GM18520 (cell line): ENCODE results near the gene DXO.
A peak's percentile ranks its signal among the peaks of the same experiment; 100 is the strongest.
"Not testable (repeated sequence)": the region's sequence is repeated elsewhere in the genome, so short reads cannot be mapped to it uniquely, and the experiment has no call there.

ENCODE experiments used
- ATAC-seq: cut with Tn5 transposase; IDR thresholded peaks from one replicate; pipeline ENCODE4 v1.9.1; 2021; ENCODE audit not compliant: unreplicated experiment

DXO gene

DNA sequence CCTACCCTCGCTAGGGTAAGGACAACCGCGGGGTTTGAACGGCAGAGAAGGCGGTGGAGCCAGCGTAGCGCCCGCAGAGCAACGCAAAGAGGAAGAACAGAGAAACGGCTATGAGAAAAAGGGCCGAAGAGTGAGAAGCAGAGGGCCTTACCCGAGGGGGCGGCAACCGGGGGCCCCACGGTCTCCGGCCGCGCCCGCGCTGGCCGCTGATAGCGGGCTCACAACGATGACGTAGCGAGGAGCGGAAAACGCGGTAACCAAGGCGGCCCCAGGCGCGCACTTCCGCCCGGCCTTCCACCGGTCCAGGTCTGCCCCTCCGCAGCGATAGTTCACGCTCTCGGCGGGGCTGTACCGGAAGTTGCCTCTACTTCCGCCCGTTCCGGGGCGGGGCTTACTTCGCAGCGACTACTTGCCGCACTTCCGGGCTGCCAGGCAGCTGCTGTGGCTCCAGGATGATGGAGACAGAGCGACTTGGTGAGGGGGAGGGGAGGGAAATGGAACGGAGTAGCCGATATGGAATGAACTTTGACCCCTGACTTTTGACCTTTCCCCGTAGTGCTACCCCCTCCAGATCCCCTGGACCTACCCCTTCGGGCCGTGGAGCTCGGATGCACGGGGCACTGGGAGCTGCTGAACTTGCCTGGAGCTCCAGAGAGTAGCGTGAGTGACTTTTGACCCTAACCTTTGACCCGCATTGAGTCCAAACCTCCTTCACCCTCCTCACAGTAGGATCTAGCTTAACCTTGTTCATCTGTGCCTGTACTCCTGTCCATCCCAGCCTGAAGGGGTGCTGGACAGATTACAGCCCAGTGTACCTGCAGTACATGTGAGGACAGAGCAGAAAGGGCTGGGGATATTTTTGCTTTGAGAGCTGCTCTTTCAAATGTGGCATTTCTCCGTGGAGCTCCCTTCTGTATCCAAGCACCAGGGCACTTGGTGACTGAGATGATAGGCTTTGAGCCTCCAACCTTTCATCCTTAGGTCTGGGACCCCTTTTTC is 12.9 kb downstream of the DXO start, which contains the start of the genes NELFE and SKIC2:
Gene NELFE, minus strand, starts transcription at position 231 of the 999 bp plus-strand sequence. CDS start 525 bp downstream, outside the sequence.
Gene SKIC2, plus strand, starts transcription at position 435 of the 999 bp plus-strand sequence. Its CDS starts 18 bp downstream, at position 453.
- ATAC-seq: peak; percentile 97

DNA sequence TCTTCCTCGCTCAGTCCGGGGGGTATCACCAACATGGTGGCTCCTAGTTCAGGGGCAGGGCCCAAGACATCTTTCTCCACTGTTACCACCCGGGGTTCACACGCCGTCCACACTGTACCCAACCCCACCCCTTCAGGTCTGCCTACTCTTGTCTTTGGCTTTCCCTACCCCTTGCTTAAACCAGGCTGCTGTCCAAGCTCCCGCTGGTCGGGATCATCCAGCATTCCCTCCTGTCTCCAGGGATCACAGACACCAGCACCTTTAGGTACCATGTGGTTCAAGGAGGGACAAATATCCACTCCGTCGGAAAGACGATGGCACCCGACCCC is 13.6 kb downstream of the DXO start:
- ATAC-seq: no peak

DNA sequence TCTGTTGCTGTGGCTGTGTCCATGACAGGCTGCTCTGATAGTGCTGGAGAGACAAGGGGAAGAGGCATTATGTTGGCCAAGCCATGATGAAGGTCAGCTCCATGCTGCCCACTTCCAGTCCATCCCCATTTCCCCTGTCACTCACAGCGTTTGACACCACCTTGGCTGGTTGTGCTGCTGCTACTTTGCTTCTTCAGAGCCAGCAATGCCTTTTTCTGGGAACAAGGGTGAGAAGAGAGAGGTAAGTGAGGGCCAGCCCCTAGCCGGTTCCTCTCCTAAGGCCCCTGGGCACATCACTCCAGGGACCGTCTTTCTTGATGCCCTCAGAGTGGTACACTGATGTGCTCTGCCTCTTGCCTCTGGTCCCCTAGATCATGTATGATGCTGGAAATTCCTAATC is 15.1 kb downstream of the DXO start:
- no peak for ATAC-seq

DNA sequence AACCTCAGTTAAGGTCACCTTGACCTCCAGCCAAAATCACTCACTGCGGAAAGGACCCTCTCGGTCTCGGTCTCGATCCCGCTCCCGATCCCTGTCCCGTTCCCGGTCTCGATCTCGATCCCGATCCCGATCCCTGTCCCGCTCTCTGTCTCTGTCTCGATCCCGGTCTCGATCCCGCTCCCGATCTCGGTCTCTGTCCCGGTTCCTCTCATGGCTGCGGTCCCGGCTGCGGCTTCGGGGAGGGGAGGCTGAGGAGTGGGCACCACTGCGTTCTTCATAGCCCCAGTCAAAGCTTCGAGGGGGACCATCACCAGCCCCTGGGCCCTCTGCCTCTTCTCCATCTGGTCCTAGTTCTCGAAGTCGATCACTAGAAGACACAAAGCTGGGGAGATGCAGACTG is 17.4 kb downstream of the DXO start:
- no peak for ATAC-seq

DNA sequence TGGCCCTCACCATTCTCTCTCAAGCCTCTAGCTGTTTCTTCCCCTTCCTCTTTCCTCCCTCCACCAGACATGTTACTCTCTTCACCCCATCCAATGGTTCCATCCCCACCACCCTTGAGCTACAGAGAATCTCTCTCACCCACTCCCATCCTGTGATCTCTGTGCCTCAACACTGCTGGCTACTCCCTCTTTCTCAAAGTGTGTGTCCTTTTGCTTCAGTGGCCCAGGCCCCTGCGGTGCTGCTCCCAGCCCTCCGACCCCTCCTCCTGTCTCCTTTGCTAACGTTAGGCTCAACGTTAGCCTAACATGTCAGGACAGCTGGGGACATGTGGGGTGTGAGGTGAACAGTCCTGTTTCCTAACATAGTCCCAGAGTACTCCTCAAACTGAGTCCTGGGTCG is 19.0 kb downstream of the DXO start:
- ATAC-seq: no peak

DNA sequence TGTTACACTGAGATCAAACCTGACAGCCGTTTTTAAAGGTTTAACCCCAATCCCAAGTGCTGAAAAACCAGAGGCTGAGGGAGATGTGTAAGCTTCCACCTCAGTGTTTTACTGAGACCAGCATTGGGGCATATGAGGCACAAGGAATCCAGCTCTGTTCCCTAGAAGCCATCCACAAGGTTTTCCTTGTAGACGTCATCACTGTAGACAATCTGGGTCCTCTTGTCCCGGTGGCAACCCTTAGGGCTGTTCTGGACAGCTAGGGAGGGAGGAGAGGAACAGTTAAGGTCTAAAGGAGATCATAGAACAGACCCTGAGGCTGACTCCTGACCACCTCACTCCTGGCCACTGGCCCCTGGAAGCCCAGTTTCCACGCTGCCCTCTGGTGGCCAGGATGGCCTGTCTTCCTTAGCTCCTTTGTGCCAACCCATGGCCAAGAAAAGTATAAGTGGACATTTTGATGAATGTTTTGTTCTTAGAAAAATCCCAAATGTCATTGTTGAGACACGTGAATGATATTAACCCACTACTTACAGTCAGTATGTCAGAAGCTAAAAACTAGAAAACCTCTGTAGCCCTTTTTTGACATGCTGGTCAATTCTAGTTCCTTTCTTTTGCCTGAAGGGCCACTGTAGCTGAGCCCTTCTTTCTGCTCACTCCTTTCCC is 19.7 kb downstream of the DXO start:
- ATAC-seq: no peak

DNA sequence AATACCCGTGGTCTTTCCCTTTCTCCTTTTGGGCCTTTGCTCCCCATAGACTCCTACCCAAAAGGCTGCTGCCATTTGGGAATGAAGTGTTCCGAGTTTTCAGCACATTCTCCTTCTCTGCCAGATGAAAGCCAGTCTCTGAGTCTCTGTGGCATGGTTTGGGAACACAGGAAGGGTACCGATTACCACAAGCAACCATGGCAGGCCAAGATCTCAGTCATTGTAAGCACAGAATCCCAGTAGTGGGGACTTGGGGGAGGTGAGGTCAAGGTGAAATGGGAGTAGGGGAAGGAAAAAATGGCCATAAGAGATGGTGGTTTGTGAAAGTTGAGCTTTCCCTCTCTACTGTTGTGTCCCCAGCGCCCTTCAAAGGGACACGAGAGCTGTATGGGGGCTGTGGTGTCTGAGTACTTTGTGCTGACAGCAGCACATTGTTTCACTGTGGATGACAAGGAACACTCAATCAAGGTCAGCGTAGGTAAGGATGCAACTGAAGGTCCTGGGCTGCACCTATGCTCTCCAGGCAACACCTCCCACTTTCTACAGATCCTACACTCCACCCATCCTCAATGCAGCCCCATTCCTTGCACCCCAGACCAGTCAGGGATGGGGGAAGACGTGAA is 21.9 kb downstream of the DXO start:
- no peak for ATAC-seq

DNA sequence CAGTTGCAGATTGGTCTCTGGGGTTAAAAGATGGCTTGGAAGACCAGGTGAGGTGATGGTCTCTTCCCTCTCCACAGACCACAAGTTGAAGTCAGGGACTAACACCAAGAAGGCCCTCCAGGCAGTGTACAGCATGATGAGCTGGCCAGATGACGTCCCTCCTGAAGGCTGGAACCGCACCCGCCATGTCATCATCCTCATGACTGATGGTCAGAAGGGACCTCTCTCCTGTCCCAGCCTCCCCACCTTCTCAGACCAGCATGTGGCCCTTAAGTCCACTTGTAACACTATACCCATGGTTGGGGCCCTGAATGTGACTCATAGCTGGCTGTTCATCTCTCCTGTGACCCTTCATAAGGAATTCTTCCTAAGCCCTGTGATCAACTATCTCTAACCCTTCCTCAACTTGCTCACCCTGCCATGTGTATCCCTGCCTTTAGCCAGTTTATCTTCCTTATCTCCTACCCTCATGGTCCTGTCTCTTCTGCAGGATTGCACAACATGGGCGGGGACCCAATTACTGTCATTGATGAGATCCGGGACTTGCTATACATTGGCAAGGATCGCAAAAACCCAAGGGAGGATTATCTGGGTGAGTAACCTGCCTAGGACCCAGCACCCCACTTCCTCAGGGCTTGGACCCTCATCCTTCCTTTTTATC is 23.1 kb downstream of the DXO start:
- ATAC-seq: no peak

DNA sequence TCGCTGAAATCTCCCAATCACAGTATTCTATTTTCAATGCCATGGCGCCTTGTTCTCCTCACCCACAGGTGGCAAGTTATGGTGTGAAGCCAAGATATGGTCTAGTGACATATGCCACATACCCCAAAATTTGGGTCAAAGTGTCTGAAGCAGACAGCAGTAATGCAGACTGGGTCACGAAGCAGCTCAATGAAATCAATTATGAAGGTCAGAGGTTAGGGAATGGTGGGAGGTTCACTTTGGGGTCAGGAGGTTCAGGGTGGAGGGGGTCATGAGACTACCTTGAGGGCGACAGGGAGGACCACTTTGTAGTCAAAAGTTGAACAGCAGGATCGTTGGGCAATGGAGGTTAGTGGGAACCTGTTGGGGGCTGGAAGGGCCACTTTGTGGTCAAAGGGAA is 23.6 kb downstream of the DXO start:
- ATAC-seq: no peak

DNA sequence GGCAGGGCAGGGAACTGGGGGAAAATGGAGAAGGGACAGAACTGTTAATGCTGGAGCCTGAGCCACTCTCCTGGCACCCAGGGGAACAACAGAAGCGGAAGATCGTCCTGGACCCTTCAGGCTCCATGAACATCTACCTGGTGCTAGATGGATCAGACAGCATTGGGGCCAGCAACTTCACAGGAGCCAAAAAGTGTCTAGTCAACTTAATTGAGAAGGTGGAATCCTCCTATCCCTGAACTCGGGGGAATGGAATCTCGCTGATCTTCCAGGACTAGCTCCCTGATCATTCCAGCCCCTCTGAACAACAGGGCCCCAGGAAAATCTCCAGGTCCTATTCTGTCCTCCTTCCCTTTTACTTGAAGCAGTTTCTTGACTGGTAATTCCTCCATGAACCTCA is 24.1 kb downstream of the DXO start:
- ATAC-seq: no peak

DNA sequence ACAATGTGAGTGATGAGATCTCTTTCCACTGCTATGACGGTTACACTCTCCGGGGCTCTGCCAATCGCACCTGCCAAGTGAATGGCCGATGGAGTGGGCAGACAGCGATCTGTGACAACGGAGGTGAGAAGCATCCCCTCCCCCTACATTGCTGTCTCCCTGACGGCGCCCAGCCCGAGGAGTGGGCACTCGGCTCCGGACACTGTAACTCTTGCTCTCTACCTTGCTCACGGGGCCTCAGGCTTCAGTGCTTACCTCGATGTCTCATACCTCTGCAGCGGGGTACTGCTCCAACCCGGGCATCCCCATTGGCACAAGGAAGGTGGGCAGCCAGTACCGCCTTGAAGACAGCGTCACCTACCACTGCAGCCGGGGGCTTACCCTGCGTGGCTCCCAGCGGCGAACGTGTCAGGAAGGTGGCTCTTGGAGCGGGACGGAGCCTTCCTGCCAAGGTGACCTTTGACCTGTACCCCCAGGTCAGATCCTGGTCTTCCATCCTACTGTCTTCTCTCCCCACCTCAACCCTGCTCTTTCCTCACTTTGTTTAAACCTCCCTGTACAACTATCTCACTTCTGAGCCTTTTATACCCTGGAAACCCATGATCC is 24.8 kb downstream of the DXO start:
- ATAC-seq: no peak

DNA sequence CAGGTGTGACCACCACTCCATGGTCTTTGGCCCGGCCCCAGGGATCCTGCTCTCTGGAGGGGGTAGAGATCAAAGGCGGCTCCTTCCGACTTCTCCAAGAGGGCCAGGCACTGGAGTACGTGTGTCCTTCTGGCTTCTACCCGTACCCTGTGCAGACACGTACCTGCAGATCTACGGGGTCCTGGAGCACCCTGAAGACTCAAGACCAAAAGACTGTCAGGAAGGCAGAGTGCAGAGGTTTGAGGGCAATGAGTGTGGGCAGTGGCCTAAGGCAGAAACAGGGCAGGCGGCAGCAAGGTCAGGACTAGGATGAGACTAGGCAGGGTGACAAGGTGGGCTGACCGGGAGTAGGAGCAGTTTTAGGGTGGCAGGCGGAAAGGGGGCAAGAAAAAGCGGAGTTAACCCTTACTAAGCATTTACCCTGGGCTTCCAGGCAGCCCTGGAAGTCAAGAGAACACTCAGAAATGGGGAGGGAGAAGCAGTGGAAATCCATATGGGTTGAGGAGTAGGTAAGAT is 25.5 kb downstream of the DXO start:
- no peak for ATAC-seq

DNA sequence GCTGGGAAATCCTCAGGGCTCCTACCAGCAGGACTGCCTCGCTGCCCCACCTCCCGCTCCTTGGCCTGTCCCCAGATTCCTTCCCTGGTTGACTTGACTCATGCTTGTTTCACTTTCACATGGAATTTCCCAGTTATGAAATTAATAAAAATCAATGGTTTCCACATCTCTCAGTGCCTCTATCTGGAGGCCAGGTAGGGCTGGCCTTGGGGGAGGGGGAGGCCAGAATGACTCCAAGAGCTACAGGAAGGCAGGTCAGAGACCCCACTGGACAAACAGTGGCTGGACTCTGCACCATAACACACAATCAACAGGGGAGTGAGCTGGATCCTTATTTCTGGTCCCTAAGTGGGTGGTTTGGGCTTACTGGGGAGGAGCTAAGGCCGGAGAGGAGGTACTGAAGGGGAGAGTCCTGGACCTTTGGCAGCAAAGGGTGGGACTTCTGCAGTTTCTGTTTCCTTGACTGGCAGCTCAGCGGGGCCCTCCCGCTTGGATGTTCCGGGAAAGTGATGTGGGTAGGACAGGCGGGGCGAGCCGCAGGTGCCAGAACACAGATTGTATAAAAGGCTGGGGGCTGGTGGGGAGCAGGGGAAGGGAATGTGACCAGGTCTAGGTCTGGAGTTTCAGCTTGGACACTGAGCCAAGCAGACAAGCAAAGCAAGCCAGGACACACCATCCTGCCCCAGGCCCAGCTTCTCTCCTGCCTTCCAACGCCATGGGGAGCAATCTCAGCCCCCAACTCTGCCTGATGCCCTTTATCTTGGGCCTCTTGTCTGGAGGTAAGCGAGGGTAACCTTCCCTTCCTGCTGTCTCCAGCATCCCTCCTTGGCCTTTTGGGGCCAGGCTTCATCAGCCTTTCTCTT is 26.2 kb downstream of the DXO start, which contains the start of gene CFB:
Gene CFB, plus strand, starts transcription at position 589 of the 863 bp plus-strand sequence. Its CDS starts 127 bp downstream, at position 716.
- no peak for ATAC-seq

DNA sequence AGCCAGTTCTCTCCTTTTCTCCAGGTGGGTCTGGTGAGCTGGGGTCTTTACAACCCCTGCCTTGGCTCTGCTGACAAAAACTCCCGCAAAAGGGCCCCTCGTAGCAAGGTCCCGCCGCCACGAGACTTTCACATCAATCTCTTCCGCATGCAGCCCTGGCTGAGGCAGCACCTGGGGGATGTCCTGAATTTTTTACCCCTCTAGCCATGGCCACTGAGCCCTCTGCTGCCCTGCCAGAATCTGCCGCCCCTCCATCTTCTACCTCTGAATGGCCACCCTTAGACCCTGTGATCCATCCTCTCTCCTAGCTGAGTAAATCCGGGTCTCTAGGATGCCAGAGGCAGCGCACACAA is 26.8 kb downstream of the DXO start:
- no peak for ATAC-seq

DNA sequence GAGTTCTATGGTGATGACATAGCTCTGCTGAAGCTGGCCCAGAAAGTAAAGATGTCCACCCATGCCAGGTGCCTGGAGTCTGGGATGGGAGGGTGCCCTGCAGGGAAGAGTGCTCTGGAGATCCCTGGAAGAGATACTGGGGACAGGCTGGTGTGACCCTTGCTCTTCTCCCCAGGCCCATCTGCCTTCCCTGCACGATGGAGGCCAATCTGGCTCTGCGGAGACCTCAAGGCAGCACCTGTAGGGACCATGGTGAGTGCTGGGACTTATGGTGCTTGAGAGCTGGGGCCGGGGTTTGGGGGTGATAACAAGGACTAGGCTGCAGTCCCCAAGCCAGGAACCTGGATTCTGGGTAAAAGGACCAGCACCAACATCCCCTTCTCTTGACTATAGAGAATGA is 28.2 kb downstream of the DXO start:
- ATAC-seq: no peak

DNA sequence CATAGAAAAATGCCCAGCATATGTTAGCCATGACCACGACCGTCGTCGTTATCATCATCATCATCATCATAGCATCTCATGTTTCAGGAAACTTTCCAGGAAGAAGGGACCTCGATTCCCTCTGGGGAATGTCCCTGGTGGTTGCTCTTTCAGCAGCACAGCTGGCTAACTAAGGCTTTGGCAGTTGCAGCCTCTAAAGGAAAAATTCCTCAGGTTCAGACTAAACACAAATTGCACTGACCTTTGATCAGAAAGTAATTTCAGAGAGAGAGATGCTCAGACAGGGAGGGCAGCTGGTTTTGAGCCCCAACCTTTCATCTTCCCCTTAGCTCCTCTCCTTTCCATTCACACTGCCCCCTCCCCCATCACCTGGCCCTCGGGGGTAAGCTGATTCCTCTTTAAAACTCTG is 31.7 kb downstream of the DXO start:
- ATAC-seq: no peak

DNA sequence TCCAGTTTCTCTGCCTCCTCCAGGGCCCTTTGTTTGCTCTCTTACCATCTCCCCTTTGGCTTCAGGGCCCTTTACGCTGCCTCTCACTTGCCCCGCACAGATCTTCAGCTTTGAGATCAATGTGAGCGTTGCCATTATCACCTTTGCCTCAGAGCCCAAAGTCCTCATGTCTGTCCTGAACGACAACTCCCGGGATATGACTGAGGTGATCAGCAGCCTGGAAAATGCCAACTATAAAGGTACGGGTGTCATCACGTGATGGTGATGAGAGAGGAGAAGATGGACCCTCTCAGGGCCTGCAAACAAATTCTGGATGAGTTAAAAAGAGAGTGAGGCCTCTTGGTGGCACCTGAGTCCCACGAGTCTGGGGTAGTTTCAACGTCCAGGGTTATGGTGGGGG is 36.1 kb downstream of the DXO start:
- ATAC-seq: no peak

DNA sequence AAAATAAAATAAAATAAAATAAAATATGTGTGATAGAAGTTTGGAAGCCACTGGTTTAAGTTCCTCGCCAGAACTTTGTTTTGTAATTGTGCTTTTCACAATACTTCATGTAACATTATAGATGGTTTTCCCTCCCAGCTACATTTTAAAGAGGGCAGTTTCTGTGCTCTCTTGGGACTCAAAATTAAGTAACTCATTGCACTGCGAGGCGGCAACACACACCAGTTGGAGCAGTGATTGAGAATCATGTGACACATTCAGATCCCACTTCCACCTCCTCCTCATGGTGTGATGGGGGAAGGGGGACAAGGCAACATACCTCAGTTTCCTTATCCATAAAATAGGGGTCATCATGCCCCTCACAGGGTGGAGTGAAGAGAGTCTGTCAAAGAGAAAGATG is 36.9 kb downstream of the DXO start:
- no peak for ATAC-seq

DNA sequence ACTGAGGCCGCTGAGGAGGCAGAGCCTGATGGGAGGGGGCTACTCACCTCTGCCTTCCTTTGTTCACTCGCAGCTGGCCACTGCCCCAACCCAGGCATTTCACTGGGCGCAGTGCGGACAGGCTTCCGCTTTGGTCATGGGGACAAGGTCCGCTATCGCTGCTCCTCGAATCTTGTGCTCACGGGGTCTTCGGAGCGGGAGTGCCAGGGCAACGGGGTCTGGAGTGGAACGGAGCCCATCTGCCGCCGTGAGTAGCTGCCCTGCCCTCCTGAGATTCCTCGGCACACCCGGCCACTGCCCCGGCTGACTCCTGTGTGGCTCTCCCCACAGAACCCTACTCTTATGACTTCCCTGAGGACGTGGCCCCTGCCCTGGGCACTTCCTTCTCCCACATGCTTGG is 38.4 kb downstream of the DXO start:
- ATAC-seq: no peak

DNA sequence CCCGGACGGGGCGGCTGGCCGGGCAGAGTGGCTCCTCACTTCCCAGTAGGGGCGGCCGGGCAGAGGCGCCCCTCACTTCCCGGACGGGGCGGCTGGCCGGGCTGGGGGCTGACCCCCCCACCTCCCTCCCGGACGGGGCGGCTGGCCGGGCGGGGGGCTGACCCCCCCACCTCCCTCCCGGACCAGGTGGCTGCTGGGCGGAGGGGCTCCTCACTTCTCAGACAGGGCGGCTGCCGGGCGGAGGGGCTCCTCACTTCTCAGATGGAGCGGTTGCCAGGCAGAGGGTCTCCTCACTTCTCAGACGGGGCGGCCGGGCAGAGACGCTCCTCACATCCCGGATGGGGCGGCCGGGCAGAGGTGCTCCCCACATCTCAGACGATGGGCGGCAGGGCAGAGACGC is 39.8 kb downstream of the DXO start:
- not testable (repeated sequence) for ATAC-seq
